Measurements from ENCODE around the gene ZNF335.

GRCh38 chr20:45907219-45907948 is 64.6 kb downstream of the ZNF335 start:
- TF ChIP-seq, protein P1, sequence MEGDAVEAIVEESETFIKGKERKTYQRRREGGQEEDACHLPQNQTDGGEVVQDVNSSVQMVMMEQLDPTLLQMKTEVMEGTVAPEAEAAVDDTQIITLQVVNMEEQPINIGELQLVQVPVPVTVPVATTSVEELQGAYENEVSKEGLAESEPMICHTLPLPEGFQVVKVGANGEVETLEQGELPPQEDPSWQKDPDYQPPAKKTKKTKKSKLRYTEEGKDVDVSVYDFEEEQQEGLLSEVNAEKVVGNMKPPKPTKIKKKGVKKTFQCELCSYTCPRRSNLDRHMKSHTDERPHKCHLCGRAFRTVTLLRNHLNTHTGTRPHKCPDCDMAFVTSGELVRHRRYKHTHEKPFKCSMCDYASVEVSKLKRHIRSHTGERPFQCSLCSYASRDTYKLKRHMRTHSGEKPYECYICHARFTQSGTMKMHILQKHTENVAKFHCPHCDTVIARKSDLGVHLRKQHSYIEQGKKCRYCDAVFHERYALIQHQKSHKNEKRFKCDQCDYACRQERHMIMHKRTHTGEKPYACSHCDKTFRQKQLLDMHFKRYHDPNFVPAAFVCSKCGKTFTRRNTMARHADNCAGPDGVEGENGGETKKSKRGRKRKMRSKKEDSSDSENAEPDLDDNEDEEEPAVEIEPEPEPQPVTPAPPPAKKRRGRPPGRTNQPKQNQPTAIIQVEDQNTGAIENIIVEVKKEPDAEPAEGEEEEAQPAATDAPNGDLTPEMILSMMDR (IDR thresholded peaks at IDR 0.05), result no peak
- TF ChIP-seq POLR2AphosphoS5 (IDR thresholded peaks at IDR 0.05), result no peak

Measured in breast epithelium (tissue), 3 donors.